Fibroblast of skin of back (primary cell): ENCODE data around the gene PTCRA.
"Not testable (repeated sequence)": the region's sequence is repeated elsewhere in the genome, so short reads cannot be mapped to it uniquely, and the experiment has no call there.

ENCODE experiments used
- DNase-seq: peaks from one replicate; pipeline ENCODE4 v3.0.0-alpha.2; 2013

Gene PTCRA

DNA sequence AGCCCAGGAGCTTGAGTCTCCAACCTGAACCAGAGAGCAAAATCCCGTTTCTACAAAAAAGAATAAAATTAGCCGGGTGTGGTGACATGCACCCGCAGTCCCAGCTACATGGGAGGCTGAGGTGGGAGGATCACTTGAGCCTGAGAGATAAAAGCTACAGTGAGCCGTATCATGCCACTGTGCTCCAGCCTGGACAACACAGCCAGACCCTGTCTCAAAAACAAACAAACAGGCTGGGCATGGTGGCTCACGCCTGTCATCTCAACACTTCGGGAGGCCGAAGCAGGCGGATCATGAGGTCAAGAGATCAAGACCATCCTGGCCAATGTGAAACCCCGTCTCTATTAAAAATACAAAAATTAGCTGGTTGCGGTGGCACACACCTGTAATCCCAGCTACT lies 11.4 kb upstream of the PTCRA start:
- DNase-seq: no peak

- no peak for DNase-seq
Measured at GRCh38 chr6:42907336-42907735, 8.5 kb upstream of the PTCRA start.

- no peak for DNase-seq
Measured at GRCh38 chr6:42909835-42910234, 6.0 kb upstream of the PTCRA start.

DNA sequence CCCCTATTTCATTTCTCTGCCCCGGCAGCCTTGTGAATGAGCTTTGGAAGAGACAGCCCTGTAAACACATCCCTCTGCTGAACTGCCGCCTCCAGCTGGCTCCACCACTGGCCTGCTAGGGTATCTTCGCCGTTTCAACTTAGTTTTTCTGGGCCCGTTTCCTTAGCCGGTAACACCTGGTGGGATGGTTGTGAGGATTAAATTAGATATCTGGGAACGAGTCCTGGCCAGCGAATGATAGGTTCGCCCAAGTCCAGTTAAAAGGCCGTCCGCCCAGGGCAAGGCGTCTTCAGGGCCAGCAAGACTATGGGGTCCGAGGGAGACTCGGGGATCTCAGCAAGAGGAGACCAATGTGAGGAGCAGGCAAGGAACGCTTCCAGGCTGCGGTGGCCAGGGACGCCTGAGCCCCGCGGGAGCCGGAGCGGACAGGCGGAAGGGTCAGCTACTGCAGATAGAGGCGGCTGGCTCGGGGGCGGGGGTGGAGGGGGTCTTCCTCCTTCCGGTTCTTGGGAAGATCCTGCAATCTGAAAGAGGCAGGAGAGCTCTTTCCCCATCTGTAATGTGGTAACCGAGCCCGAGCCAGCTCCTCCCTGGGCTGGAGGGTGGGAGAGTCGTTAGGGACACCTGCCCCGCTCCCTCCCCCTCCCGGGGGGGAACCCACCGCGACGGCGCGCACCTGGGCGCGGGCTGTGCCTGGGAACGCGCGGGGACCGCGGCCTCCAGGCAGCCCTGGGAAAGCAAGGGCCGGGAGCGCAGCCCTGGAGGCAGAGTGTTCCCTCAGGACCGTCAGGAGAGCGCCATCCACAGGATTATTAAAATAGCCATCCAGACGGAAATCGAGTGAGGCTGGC lies 4.5 kb upstream of the PTCRA start:
- no peak for DNase-seq

GRCh38 chr6:42914546-42914945 lies 1.3 kb upstream of the PTCRA start:
- no peak for DNase-seq

DNA sequence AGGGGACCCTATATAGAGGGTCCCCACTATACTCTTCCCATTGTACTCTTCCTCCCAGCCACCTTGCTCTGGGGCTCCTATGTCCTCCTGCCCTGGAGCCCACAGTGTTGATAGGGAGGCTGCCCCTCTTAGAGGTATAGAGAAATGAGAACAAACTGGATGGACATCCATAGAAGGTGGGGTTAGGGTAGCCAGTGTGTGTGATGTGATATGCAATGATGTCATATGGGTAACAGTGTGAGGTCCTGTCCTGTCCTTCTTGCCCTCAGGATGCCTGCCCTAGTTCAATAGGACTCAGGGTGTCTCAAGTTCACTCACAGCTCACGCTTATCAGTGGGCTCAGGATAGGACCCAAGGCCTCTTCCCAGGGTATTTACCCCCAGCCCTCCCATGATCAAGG lies 435 bp downstream of the PTCRA start:
- DNase-seq: no peak

- DNase-seq: no peak
Measured at GRCh38 chr6:42921801-42922200, 5.9 kb downstream of the PTCRA start.

DNA sequence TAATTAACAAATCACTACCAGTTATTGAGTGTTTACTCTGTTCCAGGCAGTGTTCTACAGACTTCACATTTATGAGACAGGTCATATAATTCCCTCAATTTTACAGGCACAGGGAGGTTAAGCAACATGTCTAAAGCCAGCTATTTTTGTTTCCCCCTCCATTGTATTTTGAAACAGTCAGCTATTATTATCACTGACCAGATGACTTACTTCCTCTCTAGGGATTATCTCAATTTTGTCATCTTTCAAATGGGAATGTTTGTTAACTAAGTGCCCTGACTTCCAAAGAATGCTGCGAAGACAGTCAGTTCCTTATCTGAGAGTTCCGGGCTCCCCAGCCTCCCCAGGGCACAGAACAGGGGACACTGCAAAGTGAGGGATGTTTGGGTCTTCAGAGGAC lies 7.8 kb downstream of the PTCRA start:
- peak; percentile 44 for DNase-seq

GRCh38 chr6:42925248-42925857 lies 9.5 kb downstream of the PTCRA start:
- DNase-seq: no peak

GRCh38 chr6:42928986-42929820 lies 13.3 kb downstream of the PTCRA start, which contains the start of gene CNPY3:
CNPY3 (plus strand) TSS chr6:42929480; CDS start chr6:42929571, 91 bp downstream.
- peak; percentile 99 for DNase-seq

GRCh38 chr6:42929821-42930360 lies 14.0 kb downstream of the PTCRA start:
- peak; percentile 79 for DNase-seq

- no peak for DNase-seq
Measured at GRCh38 chr6:42932412-42932811, 16.6 kb downstream of the PTCRA start.

DNA sequence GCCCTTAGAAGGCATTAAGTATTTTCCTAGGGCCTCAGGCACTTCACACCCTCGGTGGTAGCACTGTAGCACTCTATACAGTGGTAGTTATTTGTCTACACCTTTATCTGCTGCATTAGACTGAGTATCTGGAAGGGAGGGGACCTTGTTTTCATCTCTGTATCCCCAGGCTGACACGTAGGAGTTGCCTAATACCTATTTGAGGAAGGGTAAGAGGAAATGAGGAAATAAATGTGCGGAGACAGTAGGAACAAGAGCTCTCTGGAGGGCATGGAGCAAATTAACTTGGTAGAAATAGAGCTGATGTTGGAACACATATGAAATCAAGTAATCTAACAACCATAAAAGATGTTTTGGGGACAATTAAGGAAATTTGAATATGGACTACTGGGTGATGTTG lies 17.4 kb downstream of the PTCRA start:
- no peak for DNase-seq

DNA sequence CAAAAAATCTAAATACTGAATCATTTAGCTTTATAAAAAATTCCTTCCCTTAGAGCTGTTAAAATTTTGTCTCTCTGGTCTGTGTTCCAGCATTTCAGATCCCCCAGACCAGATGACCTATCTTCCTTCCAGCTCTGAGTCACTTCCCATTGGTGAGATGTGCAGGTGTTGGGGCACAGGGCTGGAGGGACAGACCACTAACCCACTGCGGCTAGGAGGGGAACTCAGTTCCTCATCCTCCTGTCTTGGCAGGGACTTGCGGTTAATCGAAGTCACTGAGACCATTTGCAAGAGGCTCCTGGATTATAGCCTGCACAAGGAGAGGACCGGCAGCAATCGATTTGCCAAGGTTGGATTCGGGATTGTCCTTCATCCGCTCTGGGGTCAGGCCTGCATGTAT lies 19.5 kb downstream of the PTCRA start:
- DNase-seq: no peak

GRCh38 chr6:42936398-42936797 lies 20.5 kb downstream of the PTCRA start:
- DNase-seq: no peak

- DNase-seq: no peak
Measured at GRCh38 chr6:42937548-42938427, 21.9 kb downstream of the PTCRA start.

GRCh38 chr6:42938428-42938796 lies 22.6 kb downstream of the PTCRA start:
- DNase-seq: no peak

- no peak for DNase-seq
Measured at GRCh38 chr6:42938987-42939809, 23.3 kb downstream of the PTCRA start.

DNA sequence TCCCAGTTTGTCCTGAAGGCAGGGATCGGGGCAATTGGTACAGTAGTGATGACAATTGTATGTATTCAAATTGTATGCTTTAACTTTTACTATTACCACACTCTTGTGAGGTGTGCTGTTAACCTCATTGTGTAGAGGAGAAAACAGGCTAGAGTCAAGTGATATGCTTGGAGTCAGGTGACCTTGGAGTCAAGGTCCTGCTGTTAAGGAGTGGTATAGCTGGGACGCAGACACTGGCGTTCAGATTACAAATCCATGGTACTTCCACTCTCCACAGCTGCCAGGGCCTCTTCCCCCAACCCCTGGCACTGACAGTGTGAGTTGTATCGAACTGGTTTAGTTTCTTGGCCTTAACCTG lies 23.9 kb downstream of the PTCRA start:
- DNase-seq: no peak

DNA sequence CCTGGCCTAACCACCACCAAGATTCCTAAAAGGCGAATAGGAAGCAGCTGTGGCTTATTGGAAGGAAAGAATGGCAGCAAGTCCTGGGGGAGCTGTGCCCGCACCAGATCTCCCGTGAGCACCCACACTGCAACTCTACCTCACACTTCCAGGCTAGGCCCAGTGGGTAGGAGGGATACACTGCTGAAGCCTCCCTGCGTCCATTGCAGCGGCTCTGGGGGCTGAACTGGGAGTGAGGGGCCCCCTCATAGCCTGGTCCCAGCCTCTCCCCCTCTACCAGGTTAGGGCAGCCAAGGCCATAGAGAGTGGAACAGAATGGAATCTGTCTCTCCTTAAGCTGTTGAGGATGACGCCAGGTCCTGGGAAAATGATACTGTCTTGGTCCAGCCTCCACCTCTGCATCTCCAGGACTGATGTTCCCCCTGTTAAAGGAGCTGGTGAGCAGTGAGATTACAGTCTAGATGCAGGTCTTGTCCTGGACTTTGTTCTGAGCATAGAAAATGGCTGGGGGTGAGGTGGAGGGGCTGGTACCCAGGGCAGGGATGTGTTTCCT lies 24.7 kb downstream of the PTCRA start:
- no peak for DNase-seq

- DNase-seq: not testable (repeated sequence)
Measured at GRCh38 chr6:42941356-42941755, 25.5 kb downstream of the PTCRA start.
